HG02938 (cell line): ENCODE measurements around the gene SYNGAP1.

Experiments
- ATAC-seq: cut with Tn5 transposase; IDR thresholded peaks from one replicate; pipeline ENCODE4 v1.9.1; 2021; ENCODE audit warnings: mild to moderate bottlenecking, moderate library complexity; ENCODE audit not compliant: unreplicated experiment

SYNGAP1 gene

DNA sequence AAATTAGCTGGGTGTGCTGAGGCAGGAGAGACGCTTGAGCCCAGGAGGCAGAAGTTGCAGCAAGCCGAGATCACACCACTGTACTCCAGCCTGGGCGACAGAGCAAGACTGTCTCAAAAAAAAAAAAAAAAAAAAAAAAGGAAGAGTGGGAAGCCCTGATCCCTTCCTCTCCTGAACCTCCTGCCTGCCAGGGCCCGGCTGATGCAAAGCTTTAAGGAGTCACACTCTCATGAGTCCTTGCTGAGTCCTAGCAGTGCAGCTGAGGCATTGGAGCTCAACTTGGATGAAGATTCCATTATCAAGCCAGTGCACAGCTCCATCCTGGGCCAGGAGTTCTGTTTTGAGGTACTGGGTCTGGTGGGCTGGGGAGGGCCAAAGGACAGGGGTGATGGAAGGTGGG, 15.1 kb downstream of the SYNGAP1 start:
- ATAC-seq, result no peak

- ATAC-seq, result no peak
Observed at GRCh38 chr6:33437666-33438065, 17.8 kb downstream of the SYNGAP1 start.

DNA sequence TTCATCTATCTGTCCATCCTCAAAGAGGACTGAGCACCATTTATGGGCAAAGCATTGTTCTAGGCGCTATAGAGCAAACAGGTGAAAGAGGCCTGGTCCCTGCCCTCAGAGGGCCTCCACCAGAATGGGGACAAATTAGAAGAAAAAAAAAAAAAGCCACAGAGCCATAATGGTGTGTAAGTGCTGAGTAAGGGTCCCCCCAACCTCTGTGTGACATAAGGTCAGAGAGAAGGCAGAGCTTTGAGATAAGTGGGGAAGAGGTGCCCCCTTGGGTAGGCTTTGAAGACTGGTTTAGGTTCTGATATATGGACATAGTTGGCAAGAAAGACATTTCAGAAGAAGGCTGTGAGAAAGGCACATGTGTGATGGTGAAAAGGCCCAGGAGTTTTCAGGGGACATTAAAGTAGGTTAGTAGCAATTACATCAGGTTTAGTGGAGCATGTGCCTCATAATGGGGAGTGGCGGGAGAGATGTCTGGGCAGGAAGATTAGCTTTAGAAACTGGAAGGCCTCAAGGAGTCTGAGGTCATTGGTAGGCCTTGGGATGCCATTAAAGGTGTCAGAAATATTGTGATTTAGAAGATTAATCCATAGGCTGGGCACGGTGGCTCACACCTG, 19.2 kb downstream of the SYNGAP1 start:
- no peak for ATAC-seq

DNA sequence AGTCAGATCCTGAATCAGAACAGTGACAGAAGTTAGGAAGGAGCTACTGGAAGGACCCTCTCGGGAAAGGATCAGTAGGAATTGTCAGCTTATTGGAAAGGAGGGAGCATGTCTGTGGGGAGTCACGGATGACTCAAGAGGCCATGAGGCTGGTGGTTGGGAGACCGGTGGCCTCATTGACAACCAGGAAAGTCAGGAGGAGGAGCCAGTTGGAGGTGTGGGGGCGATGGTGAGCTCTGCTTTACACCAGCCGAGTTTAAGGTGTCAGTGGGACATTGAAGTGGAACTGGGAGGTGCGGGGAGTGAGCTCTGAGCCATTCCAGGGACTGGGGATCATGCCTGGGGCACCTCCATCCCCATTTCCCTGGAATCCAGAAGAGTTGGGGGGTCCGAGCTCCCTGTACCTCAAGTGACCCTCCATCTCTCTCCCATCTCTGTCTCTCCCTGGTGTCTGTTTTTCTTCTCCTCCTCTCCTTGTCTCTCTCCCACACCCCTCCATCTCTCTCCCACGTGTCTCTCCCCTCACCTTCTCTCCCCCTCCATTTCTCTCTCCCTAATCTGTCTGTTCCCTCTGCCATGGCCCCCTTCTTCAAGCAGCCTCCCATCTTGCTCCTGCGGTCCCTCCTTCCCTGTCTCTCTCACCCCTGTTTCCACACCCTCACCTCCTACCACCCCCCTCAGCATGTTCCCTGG, 20.2 kb downstream of the SYNGAP1 start:
- ATAC-seq, result no peak

DNA sequence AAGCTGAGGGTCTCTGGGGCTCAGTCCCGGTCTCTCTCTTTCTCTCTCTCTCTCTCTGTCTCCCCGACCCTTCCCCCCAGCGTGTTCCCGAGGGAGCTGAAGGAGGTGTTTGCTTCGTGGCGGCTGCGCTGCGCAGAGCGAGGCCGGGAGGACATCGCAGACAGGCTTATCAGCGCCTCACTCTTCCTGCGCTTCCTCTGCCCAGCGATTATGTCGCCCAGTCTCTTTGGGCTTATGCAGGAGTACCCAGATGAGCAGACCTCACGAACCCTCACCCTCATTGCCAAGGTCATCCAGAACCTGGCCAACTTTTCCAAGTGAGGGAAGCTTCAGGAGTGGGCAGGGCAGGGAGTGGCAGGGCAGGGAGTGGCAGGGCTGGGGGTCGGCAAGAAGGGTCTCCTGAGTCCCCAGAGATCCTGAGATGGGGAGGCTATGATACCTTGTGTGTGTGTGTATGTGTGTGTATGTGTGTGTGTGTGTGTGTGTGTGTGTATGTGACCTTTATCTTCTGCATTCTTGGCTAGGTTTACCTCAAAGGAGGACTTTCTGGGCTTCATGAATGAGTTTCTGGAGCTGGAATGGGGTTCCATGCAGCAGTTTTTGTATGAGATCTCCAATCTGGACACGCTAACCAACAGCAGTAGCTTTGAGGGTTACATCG, 20.9 kb downstream of the SYNGAP1 start:
- ATAC-seq, result no peak

- ATAC-seq, result no peak
Observed at GRCh38 chr6:33441457-33441856, 21.6 kb downstream of the SYNGAP1 start.

DNA sequence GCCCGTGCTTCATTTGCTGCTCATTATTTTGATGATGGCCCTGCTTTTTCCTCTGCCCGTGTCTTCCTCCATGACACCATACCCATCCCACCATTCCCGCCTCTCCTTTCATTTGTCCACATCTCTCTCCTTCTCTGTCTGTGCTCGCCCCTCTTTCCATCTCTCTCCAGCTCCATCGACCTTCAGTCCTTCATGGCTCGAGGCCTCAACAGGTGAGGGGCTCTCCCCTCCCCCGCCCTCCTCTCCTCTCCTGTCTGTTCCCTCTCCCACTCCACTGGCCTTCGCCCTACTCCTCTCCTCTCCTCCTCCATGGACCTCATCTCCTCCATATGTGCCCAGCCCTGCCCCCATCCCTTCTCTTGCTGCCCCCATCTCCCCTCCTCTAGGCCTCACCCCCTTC, 22.4 kb downstream of the SYNGAP1 start:
- ATAC-seq, result no peak

GRCh38 chr6:33443025-33443424, 23.2 kb downstream of the SYNGAP1 start:
- no peak for ATAC-seq

DNA sequence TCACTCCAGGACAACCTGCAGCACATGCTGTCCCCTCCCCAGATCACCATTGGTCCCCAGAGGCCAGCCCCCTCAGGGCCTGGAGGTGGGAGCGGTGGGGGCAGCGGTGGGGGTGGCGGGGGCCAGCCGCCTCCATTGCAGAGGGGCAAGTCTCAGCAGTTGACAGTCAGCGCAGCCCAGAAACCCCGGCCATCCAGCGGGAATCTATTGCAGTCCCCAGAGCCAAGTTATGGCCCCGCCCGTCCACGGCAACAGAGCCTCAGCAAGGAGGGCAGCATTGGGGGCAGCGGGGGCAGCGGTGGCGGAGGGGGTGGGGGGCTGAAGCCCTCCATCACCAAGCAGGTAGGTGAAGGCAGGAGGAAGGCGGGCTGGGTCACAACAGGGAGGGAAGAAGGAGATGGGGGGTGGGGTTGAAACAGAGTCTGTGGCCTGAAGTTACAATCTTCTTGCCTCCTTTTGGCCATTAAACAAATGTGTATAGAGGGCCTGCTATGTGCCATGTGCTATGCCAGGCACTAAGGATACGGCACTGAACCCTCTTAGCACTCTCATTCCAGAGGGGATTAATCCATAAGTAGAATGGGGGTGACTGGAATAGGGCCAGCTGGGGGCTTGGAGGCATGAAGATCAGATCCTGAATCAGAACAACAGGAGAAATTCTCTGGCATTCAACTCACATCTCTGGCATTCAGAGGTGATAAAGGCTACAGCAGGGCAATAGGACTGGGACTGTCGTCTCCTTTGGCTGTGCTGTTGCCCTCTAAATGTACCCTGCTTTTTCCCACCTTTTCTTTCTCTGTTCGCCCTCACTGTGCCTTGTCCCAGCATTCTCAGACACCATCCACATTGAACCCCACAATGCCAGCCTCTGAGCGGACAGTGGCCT, 24.0 kb downstream of the SYNGAP1 start:
- ATAC-seq, result no peak

GRCh38 chr6:33445119-33445603, 25.3 kb downstream of the SYNGAP1 start:
- no peak for ATAC-seq

DNA sequence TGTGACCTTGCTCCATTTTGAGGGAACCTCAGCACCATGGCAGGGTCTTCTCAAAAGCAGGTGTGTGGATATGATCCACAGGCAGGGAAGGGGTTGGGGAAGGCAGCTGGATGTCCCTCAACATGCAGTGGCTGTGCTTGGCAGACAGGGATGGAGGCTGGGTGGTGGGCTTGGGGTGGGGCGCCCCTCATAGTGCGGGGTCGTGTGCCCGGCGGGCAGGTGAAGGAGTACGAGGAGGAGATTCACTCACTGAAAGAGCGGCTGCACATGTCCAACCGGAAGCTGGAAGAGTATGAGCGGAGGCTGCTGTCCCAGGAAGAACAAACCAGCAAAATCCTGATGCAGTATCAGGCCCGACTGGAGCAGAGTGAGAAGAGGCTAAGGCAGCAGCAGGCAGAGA, 26.5 kb downstream of the SYNGAP1 start:
- ATAC-seq, result no peak

- ATAC-seq, result no peak
Observed at GRCh38 chr6:33450434-33450833, 30.6 kb downstream of the SYNGAP1 start.

DNA sequence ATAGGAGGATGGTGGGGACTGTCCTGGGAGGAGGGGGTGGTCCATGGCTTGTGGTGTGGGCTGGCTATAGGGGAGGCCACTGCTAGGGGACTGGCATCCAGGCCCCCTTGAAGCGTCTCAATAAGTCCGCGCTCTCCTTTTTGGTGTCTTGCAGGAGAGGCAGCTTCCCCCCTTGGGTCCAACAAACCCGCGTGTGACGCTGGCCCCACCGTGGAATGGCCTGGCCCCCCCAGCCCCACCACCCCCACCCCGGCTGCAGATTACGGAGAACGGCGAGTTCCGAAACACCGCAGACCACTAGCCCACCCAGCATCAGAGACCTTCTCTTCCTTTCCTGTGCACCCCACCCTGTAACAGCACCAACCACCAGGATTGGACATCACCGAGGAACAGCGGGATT, 31.7 kb downstream of the SYNGAP1 start:
- no peak for ATAC-seq

DNA sequence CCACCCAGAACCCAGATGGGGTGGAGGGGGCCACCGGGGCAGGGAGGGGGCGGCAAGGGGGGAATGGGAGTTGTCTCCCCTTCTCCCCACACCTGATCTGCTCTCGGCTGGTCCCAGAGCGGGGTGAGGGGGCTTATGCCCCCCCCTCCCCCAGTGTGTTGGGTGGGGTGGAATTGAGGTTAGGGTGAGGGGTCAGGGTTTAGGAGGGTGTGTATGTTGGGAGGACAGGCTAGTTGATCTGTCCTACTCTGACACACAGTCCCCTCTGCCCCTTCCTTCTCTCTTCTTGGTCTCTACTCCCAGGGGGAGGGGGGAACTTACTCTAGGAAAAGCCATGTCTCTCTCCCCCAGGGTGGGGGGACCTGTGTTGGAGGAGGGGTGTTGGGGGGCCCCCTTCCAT, 32.6 kb downstream of the SYNGAP1 start:
- ATAC-seq, result no peak

DNA sequence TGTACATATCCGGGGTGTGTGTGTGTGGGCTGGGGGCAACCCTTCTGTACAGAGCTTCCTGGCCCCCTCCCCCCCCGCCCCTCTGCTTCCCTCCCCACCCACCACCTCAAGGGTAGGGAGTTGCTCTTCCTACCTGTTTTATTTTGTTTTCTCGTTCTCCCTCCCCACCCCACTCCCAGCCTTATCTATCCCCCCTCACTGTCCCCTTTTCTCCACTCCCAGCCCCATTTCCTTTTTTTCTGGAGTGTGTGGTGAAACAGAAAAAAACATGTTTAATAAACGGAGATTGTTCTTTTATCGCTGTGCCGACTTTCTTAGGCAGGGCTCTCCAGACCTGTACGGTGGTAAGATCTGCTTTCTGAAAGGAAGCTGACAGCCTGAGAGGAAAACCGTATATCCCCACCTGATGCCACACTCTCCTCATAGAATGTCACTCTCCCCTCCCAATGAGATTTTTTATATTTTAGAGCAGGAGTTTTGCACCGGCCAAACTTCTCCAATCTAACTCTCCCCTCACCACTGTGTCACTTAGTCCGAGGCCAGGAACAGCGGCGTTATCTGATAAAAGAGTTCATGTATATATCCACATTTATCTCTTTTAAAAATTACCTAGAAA, 33.6 kb downstream of the SYNGAP1 start:
- no peak for ATAC-seq

DNA sequence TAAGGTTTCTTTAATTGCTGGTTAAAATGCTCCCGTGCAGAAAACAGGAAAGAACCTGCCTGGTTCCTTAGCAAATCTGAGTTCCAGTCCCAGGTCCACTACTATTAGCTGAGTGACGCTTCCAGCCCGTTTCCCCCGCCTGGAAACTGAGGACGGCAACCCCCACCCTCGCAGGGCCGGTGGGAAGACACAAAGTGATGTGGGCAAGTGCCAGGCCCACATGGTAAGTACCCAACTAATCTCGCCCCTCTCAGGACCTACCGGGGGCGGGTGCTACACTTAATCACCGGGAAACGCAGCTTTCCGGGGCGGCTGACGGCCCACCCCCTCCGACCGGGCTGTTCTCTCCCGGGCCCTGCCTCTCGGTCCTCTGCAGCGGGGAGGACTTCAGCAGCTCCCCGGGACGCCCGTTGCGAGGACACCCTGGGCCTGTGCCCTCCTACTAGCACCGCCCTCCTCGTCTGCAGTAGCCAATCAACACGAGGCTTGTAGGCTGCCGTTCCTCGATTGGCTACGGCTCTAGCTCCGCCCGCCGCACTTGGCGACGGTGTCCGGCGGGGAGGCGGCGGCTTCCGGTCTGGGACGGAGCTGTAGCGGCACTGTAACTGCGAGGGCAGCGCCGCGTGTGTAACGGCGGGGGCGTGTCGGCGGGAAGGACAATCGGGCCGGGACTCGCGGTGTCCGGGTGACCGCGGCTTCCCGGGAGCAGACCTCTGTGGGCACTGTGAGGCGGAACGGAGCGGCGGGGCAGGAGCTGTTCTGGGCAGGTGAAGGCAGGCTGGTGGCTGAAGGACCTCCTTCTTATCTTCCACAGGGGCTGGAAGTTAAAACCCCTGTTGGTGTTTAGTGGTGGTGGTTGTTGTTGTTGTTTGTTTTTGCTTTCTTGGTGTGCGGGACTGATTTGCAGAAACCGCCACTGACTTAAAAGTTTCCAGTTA, 34.4 kb downstream of the SYNGAP1 start, which contains the start of gene ZBTB9:
Gene ZBTB9, plus strand, starts transcription at position 568 of the 938 bp plus-strand sequence. CDS start 525 bp downstream, outside the sequence.
- ATAC-seq, result peak; percentile 92

GRCh38 chr6:33455051-33455450, 35.2 kb downstream of the SYNGAP1 start:
- no peak for ATAC-seq

DNA sequence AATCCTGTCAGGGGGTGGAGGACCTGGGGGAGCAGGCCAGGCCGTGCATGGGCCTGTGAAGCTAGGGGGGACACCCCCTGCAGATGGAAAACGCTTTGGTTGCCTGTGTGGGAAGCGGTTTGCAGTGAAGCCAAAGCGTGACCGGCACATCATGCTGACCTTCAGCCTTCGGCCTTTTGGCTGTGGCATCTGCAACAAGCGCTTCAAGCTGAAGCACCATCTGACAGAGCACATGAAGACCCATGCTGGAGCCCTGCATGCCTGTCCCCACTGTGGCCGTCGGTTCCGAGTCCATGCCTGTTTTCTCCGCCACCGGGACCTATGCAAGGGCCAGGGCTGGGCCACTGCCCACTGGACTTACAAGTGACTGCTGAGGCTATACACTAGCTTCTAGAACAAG, 36.3 kb downstream of the SYNGAP1 start:
- ATAC-seq, result no peak

- ATAC-seq, result no peak
Observed at GRCh38 chr6:33458676-33459075, 38.8 kb downstream of the SYNGAP1 start.
